Activated CD4-positive, alpha-beta T cell treated with anti-CD3 and anti-CD28 coated beads, Interleukin-2, amount 50 U/mL, for 16 hours (primary cell): ENCODE results near the gene PSMG4.

Experiments
- DNase-seq: peaks from one replicate; pipeline ENCODE4 v3.0.0-alpha.2; 2020

The PSMG4 gene

DNA sequence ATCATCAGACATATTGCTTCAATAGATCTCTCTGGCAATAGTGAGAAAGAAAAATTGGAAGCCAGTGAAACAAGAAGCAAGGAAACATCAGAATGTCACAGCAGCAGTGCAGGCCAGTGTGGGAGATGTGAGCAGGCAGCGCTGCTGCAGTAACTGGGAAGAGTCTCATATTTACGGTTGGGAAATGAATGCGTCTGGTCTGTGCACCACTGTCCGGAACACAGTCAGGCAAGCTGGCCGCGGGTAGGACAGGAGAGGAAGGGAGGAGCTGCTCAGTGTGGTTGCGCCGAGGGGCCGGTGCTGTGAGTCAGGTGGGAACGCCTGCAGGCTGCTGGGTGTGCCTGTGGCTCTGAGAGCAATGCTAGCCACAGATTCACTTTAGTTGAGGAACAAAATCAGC, 6.4 kb upstream of the PSMG4 start:
- DNase-seq = no peak

- no peak for DNase-seq
These were observed 5.7 kb upstream of the PSMG4 start for GRCh38 chr6:3252861-3253596.

DNA sequence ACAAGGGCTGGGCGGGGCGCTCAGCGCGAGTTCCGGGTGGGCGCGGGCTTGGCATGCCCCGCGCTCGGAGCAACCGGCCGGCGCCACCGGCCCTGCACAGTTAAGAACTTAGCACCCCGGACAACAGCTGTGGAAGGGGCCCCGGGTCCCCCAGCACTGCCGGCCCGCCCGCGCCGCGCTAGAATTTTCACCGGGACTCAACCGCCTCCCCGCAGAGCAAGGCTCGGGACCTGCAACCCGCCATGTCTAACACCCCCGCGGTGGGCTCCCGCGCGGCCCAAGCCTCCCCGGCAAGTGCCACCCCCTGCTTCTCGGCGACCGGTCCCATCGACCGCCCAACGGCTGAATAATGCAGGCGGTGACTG, 5.2 kb upstream of the PSMG4 start:
- DNase-seq = no peak

GRCh38 chr6:3258201-3258600, 546 bp upstream of the PSMG4 start:
- DNase-seq = no peak

DNA sequence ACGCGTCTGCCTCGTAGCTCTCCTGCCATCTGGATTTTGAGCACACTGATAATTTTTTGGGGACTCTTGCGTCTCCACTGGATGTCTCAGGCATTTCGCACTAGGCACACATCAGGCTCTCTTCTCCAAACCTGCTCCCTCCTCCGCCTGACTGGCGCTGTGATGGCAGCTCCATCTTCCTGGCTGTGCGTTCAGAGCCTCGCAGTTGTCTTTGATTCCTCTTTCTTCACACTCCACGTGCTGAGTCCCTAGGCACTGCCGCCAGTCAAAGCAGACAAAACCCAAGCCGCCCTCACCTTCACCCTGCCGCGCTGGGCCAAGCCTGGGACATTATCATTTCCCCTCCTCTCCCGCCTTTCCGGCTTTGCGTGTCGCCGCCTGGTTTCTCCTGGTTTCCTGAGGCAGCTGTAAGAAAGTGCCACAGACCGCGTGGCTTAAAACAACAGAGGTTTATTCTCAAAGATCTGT, 778 bp downstream of the PSMG4 start:
- DNase-seq = peak; percentile 47

DNA sequence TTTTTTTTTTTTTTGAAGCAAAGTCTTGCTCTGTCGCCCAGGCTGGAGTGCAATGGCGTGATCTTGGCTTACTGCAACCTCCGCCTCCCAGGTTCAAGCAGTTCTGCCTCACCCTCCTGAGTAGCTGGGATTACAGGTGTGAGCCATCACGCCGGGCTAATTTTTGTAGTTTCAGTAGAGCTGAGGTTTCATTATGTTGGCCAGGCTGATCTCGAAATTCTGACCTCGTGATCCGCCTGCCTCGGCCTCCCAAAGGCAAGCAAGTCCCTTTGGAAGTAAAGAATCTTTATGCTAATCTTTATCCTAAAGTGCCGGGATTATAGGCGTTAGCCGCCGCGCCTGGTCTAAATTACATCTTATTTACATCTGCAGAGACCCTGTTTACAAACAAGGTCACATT, 1.5 kb downstream of the PSMG4 start:
- no peak for DNase-seq

DNA sequence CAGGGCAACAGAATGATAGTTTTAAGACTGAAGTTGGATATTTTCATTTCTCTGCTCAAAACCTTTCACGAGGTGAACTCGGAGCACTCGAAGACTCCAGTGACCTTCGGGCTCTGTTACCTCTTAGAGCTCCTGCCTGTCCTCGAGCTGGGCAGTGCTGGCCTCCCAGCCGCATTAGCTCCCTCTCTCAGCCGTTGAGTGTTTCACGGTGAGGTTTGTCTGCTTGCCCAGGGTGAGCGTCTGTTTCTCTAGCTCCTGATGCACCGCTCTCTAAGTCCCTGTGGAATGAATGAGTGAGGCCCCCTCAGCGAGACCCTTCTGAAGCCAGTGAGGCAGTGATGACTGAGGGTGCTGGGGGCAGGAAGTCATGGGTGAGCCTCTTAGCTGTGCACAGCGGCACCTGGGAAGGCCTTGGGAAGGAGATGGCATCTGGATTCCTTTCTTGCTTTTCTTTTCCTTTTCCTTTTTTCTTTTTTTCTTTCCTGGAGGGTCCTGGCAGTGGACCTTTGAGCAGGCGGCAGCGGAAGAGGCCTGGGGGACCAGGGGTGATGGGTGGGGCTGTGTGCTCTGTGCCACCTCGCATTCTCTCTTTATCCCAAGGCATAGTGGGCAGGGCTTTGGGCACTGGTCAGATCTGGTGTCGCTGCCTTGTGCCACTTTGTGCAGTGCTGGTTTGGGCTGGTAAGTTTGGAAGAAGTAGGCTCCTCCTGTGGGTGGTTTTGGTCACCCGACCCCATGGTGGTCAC, 2.2 kb downstream of the PSMG4 start:
- DNase-seq = no peak

- DNase-seq = no peak
These were observed 2.7 kb downstream of the PSMG4 start for GRCh38 chr6:3261518-3261820.

DNA sequence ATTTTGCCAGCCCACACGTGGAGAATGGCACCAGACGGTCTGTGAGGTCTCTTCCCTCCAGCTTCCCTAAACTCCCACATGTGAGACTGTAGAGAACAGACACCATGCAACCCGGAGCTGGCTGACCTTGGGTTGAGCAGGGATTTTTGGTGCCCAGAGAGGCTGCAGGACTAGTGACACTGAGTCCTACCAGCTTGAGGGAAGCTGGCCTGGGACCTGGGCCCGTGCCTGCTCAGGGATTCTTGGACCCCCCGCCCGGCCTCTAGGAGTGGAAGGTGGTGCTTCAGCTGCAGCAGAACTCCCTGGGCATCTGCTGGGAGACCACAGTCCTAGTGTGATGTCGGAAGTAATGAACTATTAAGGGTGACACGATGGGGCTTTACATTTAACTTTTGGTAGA, 3.2 kb downstream of the PSMG4 start:
- DNase-seq = no peak

DNA sequence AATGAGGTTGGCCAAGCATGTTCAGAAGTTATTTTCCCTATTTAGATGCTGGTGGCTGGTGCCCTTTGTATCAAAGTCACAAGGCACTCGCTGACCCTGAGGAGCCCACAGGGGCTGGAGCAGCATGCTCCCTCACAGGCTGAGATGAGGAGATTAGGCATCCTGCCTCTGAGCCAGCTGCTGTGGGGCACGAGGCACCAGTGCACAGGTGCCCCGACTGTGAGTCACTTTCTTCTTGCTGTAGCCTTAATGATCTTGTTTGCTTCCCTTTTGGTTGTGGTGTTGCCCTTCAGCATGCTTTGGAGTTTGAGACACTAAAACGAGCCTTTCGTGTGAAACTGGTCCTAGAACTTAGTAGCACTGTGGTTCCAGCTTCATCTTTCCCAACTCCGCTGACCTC, 4.3 kb downstream of the PSMG4 start:
- no peak for DNase-seq

DNA sequence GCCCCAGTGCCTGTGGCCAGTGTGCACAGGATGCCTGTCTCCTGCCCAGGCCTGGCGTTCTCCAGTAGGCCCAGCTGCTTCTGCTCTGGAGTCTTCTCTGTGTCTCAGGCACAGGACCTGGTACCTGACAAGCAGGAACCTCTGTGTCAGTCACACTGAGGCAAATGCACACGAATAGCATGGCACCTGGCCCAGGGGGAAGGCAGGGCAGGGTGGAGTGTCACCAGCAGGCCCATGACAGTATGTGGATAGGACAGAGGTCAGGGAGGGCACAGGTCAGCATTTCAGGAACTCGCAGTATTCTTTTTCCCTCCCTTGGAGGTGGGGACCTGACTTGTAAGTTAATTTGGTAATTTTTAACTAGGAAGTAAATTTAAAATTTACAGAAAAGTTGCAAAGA, 5.6 kb downstream of the PSMG4 start:
- DNase-seq = no peak

DNA sequence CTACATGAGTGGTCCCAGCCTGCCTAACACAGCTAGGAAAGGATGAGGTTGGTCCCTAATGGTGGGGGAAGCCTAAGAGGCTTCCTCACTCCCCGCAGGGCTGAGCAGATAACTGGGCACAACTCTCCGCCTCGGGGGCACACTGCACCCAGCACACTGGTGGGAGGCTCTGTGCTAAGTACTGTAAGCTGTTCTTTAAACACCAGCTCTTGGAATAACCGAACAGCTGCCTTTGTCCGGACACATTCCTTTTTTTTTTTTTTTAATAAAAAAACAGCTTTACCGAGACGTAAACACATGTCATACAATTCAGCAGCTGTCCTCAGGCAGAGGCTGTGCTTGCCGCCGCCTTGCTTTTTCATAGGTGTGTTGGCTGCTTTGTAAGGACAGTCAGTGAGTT, 6.9 kb downstream of the PSMG4 start:
- DNase-seq = no peak

GRCh38 chr6:3266170-3266569, 7.4 kb downstream of the PSMG4 start:
- no peak for DNase-seq

DNA sequence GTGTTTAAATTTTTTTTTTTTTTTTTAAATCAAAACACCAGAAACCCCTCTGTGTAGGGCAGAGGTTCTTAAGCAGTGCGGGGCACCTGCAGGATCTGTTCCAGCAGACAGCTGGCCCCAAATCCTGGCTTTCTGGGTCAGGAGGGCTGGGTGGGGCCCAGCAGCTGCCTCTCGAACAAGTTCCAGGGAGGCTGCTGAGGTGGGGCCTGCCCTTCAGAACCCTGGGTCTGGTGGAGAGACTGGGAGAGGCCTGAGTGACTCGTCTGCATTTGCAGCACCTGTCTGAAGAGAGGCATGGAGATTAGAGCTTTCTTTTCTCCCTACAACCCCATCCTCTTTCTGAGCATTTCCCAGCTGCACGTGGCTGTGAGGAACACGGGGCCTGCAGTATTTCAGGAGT, 8.4 kb downstream of the PSMG4 start:
- DNase-seq = no peak

GRCh38 chr6:3268680-3269079, 9.9 kb downstream of the PSMG4 start:
- DNase-seq = no peak

DNA sequence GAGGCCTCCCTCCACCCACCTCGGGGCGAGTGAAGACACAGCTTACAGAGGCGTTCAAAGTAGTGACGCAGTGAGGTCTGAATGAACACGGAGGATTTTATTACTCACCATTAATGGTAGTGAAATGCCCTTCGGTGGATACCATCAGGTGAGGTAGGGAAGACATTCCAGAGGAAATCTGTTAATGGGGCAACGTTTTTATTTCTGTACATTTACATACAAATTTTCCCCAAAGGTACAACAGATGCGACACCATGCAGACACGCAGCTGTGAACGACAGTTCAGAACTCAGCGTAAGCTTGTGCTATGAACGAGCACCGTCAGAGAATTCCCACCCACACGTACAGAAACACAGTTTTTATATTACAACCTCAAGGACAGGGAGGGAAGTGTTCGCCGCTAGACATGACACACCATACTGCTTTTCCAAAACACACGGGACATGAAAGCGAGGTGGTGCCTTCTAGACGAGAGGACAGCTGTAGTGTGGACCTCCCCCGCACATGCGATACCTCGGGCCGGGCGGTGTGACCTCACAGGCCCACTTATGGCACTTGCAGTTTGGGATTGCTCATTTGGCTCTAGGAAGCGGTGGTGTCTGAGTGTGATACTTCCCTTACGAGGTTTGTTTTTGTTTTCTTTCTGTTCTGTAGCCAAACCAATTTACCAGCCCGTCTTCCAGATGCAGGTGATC, 10.7 kb downstream of the PSMG4 start:
- no peak for DNase-seq

DNA sequence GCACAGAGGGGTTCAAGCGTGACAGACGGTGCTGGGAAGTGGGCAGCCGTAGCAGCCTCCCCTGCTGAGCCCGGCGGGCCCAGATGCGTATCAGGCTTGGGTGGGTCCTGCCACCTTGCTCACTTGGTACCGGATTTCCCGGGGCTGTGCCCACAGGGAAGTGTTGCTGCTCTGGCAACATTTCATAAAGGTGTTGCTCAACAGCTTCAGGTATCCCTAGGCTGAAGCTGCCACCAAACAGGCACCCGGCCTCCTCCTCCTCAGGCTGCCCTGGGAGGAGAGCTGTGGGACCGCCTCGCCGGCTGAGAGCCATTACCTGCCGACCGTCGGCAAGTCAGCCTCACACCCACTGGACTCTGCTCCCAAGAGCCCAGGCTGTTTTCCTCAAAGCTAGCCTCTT, 11.5 kb downstream of the PSMG4 start:
- no peak for DNase-seq

DNA sequence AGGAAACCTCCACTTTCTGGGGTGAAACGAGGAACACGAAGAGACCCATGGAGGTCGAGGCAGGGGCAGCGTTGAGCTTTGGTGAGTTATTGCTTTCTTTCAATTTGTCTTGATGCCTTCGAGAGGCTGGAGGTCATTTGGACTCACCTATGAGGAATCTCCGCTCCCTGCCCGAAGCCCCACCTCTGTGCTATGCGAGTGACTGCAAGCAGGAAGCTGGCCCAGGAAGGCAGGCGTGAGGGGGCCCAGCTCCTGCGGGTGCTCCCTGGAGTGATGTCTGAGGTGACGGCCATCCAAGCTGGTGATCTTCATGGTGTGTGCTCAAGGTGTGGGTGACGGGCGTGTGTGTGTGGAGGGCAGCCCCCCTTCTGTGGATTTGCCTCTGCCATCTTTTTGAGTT, 13.0 kb downstream of the PSMG4 start:
- DNase-seq = no peak

DNA sequence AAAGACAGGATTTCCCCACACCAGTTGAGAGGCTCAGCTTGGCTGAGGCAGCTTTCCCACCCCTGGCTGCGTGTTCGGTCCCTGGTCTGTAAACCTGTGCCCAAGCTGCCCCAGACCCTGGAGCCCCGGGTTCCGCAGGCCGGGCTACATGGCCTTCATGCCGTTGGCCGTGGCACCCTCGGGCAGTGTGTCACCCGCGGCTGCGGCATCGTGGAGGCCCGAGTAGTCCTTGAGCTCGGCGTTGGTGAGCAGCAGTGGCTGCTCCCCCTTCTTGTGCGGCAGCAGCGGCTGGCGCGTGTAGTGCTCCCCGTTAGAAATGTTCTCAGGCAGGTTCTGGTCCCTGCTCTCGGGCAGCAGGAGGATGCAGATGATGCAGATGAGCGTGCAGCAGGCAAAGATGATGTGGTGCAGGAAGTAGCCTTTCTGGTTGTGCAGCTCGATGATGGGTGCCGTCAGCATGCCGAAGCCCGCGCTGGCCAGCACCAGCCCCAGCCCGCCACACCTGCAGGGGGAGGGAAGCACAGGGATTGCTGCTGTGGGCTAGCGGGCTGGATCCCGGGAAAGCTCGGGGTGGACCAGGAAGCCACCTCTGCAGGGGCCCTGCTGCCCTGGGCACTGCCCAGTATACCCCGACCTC, 14.3 kb downstream of the PSMG4 start:
- no peak for DNase-seq

GRCh38 chr6:3273707-3274521, 15.2 kb downstream of the PSMG4 start:
- no peak for DNase-seq

- no peak for DNase-seq
These were observed 17.7 kb downstream of the PSMG4 start for GRCh38 chr6:3276174-3277167.

DNA sequence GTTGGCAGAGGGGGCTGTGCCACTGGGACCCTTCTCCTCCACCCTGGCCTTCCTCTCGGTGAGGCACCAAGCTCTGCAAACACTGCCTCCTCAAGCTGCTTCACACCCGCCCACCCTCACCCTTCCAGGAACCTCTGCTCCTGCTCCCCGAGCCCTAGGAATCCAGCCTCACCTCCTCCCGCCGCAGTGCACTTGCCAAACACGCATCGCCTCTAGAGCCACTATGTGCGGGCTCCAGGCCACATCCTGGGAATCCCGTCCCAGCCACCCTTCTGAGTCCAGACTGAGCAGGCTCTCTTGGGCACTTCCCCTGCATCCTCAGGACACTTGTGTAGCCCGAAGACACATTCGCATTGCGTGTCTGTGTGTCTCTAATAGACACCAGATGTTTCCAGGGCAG, 18.5 kb downstream of the PSMG4 start:
- no peak for DNase-seq
